K562 (cell line): ENCODE results near the gene HINT2. TPM values are rescaled to one million over a fixed set of nuclear protein-coding genes. Genes with fewer than 3 reads are reported as not detected.
A peak's percentile ranks its signal among the peaks of the same experiment; 100 is the strongest.

Experiments
- DMBX1 ChIP-seq: fragments of 250-450 bp; sonication (Bioruptor Pico); IDR thresholded peaks from 2 replicates; pipeline ENCODE4 v1.8.0; 2022; ENCODE audit warnings: inconsistent platforms, mild to moderate bottlenecking, moderate library complexity, borderline replicate concordance
- GATA2 ChIP-seq: sonication (generic); formaldehyde crosslinking; IDR thresholded peaks from 2 replicates; pipeline ENCODE4 v1.4.0; 2020; ENCODE audit warnings: mild to moderate bottlenecking, missing genetic modification reagents
- POLR2AphosphoS2 ChIP-seq: IDR thresholded peaks from 2 replicates; pipeline ENCODE4 v1.6.1; 2012; ENCODE audit warnings: low read length, improper control_type of control experiment
- PRPF4 ChIP-seq: fragments of 200-400 bp; formaldehyde crosslinking; IDR thresholded peaks from one replicate; pipeline ENCODE4 v1.6.1; 2017; ENCODE audit warnings: low read length, low read depth, mild to moderate bottlenecking; ENCODE audit not compliant: insufficient read depth, poor library complexity, severe bottlenecking
- RERE ChIP-seq: sonication (generic); formaldehyde crosslinking; IDR thresholded peaks from 2 replicates; pipeline ENCODE4 v1.8.0; 2023; ENCODE audit warnings: missing genetic modification reagents, mild to moderate bottlenecking, borderline replicate concordance
- SIX5 ChIP-seq, 2 experiments: IDR thresholded peaks; 2 replicates each; pipeline ENCODE4 v1.6.1; 2011; ENCODE audit warnings: low read length in 2 of 2, borderline replicate concordance in 1 of 2, low read depth in 1 of 2, mild to moderate bottlenecking in 1 of 2, moderate library complexity in 1 of 2; ENCODE audit not compliant: insufficient read depth in 1 of 2
- SMC3 ChIP-seq: conservative IDR thresholded peaks from 2 replicates; pipeline ENCODE4 v1.6.1; 2011; ENCODE audit warnings: low read depth, low read length, improper control_type of control experiment; ENCODE audit not compliant: insufficient read depth
- ZNF41 ChIP-seq: fragments of 250-450 bp; sonication (Bioruptor Pico); conservative IDR thresholded peaks from 2 replicates; pipeline ENCODE4 v1.4.0; 2020; ENCODE audit warnings: mild to moderate bottlenecking
- polyA plus RNA-seq, 8 experiments: library from polyadenylated mRNA; depleted of rRNA in 4 of 8; stranded (reverse) in 5 of 8; unstranded in 3 of 8; fragments of >200 nt; fragmentation: Nextera tagmentation in 2 of 8; fragmentation: Illumina TruSeq in 1 of 8; extraction: Ambion mirVana in 2 of 8; extraction: Trizol in 1 of 8; gene quantifications; 2 replicates each; pipeline versions ENCODE4 v1.2.1 to v1.2.3, GENCODE V29; 2011 to 2014; ENCODE audit warnings: inconsistent platforms in 1 of 8, missing spikeins in 1 of 8
- total RNA-seq, 7 experiments: library from RNA; depleted of rRNA in 6 of 7; stranded (reverse); fragments of >200 nt in 6 of 7; fragmentation: Illumina TruSeq in 2 of 7; extraction: Trizol in 2 of 7; gene quantifications; 2 replicates each; pipeline versions ENCODE4 v1.2.1 to v1.2.3, GENCODE V29; 2011 to 2021; ENCODE audit warnings: low replicate concordance in 1 of 7
- TF ChIP-seq, protein P1 (sequence below): fragments of 150-350 bp; conservative IDR thresholded peaks from 2 replicates; pipeline ENCODE4 v1.6.1; 2014; ENCODE audit warnings: low read length
- TF ChIP-seq, protein P2 (sequence below): fragments of 450-650 bp; IDR thresholded peaks from 2 replicates; pipeline ENCODE4 v1.6.1; 2016; ENCODE audit warnings: low read depth, mild to moderate bottlenecking, moderate library complexity
- TF ChIP-seq, protein P3 (sequence below), 3 experiments: IDR thresholded peaks in 2 of 3; conservative IDR thresholded peaks in 1 of 3; 2 replicates each; pipeline ENCODE4 v1.5.1; 2011 to 2012; ENCODE audit warnings: low read length in 3 of 3, mild to moderate bottlenecking in 3 of 3, control low read depth in 2 of 3, improper control_type of control experiment in 1 of 3, inconsistent platforms in 1 of 3, low read depth in 1 of 3, mixed read lengths in 1 of 3, moderate library complexity in 1 of 3; ENCODE audit not compliant: insufficient read depth in 2 of 3

Gene HINT2
- total and polyA plus RNA-seq, 9 of the 15 experiments (the other 6 are each of a cell fraction or from before 2014, with no cell fraction given) = 5.6 to 44.1 (median 27.9) TPM

DNA sequence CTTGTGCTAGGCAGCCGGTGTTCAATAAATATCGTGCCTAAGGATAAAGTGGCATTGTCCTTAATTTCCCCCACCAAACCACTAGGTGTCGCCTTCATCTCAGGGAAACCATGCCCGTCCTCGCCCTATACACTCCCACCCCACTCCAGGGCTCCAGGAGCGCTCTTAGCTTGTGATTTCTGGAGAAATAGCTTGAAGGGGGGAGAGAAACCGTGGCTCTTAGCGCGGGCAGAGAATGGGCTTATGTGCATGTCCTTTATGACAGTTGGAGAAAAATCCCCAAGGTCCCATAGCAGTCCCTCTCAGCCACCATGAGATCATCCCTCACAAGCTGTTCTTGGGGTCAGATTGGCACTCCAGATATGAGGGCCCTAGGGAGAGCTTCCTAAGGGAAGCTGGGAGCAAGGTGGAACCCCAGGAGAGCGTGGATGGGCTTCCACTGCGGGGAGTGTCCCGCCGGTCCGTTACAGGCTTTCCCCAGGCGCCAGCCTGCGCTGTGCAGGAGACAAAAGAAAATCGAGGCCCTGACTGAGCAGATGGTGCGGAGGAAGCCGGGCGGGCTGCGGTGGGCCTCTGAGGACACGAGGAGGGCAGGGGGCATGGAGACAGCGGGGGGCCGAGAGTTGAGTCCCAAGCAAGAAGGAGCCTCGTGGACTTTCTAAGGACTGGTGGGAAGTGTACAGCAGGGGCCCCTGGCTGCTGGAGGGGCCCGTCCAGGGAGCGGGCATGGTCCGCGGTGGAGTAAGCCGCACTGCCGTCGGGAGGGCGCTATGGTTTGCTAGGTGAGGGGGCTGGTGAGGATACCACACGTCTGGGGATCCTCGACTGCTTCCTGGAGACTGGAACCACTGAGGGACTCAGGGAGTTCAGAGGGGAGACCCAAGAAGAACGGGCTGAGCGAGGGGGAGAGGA, 24.2 kb downstream of the HINT2 start (continued):
- TF ChIP-seq ZNF41 (CRISPR knock-in tag) (no peak), SIX5 (IDR thresholded peaks at IDR 0.05; ENCODE audit: borderline replicate concordance in 1 of 2, insufficient read depth in 1 of 2, low read depth in 1 of 2, low read length in 2 of 2) (no peak), POLR2AphosphoS2 (no peak), DMBX1 (CRISPR knock-in tag) (no peak), SMC3 (peak; percentile 64), RERE (CRISPR knock-in tag) (no peak), PRPF4 (no peak), GATA2 (CRISPR knock-in tag) (0 out of 2 replicates have a peak, but pooled peaks have one; percentile 15)
- TF ChIP-seq, protein P1, sequence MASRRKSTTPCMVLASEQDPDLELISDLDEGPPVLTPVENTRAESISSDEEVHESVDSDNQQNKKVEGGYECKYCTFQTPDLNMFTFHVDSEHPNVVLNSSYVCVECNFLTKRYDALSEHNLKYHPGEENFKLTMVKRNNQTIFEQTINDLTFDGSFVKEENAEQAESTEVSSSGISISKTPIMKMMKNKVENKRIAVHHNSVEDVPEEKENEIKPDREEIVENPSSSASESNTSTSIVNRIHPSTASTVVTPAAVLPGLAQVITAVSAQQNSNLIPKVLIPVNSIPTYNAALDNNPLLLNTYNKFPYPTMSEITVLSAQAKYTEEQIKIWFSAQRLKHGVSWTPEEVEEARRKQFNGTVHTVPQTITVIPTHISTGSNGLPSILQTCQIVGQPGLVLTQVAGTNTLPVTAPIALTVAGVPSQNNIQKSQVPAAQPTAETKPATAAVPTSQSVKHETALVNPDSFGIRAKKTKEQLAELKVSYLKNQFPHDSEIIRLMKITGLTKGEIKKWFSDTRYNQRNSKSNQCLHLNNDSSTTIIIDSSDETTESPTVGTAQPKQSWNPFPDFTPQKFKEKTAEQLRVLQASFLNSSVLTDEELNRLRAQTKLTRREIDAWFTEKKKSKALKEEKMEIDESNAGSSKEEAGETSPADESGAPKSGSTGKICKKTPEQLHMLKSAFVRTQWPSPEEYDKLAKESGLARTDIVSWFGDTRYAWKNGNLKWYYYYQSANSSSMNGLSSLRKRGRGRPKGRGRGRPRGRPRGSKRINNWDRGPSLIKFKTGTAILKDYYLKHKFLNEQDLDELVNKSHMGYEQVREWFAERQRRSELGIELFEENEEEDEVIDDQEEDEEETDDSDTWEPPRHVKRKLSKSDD = no peak
- TF ChIP-seq, protein P2, sequence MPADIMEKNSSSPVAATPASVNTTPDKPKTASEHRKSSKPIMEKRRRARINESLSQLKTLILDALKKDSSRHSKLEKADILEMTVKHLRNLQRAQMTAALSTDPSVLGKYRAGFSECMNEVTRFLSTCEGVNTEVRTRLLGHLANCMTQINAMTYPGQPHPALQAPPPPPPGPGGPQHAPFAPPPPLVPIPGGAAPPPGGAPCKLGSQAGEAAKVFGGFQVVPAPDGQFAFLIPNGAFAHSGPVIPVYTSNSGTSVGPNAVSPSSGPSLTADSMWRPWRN = no peak
- TF ChIP-seq, protein P3, sequence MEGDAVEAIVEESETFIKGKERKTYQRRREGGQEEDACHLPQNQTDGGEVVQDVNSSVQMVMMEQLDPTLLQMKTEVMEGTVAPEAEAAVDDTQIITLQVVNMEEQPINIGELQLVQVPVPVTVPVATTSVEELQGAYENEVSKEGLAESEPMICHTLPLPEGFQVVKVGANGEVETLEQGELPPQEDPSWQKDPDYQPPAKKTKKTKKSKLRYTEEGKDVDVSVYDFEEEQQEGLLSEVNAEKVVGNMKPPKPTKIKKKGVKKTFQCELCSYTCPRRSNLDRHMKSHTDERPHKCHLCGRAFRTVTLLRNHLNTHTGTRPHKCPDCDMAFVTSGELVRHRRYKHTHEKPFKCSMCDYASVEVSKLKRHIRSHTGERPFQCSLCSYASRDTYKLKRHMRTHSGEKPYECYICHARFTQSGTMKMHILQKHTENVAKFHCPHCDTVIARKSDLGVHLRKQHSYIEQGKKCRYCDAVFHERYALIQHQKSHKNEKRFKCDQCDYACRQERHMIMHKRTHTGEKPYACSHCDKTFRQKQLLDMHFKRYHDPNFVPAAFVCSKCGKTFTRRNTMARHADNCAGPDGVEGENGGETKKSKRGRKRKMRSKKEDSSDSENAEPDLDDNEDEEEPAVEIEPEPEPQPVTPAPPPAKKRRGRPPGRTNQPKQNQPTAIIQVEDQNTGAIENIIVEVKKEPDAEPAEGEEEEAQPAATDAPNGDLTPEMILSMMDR (IDR thresholded peaks at IDR 0.05 in 2 of 3, conservative IDR thresholded peaks at IDR 0.05 in 1 of 3; ENCODE audit: insufficient read depth in 2 of 3, low read depth in 1 of 3, low read length in 3 of 3) = peak; percentile 81 to 90 (median 86)
